ENCODE data around the gene SOX8.

The SOX8 gene

DNA sequence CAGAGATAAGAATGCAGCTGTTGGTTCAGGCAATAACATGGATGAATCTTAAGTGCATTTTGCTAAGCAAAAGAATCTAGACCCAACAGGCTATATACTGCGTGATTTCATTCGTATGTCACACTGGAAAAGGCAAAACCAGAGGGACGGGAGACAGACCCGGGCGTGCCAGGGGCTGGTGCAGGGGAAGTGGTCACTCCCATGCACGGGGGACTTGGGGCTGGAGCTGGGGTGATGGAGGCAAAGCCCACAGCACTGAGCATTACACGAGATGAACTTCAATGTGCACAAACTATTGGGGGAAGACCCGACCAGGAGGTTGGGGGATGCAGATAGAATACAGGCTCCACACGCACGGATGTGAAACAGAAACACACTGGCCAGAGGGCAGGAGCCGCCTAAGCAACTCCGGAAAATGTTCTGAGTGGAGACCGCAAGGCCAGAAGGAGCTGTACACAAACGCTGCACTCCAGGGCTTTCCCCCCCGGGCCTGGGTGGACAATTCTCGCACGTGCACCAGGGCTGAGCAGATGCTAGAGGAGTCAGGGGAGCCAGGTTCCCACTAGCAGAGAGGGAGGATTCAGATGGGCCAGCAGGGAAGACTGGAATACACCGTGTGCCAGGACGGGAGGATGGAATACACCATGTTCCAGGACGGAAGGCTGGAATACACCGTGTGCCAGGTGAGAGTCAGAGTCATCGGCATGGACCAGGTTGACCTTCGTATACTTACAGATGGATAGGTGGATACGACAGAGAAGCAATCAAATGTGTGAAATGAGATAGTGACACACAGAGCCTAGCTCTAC, 22.1 kb upstream of the SOX8 start:
- DNase-seq: no peak

DNA sequence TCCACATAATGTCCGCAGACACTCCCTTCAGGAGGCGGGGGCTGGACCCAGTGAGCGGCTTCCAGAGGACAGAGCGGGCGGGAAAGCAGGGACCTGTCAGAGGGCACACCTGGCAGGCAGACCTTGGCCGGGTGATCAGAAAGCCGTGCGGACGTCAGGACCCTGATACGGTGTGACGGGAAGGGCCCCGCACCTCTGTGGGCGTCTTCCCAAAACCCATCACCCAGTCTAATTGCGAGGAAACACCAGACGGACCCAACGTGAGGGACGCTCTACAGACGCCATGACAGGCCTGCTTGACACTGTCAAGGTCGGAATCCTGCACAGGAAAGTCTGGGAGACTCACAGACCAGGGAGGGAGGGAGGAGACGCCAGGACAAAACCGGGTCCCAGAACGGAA, 19.2 kb upstream of the SOX8 start:
- DNase-seq: no peak

DNA sequence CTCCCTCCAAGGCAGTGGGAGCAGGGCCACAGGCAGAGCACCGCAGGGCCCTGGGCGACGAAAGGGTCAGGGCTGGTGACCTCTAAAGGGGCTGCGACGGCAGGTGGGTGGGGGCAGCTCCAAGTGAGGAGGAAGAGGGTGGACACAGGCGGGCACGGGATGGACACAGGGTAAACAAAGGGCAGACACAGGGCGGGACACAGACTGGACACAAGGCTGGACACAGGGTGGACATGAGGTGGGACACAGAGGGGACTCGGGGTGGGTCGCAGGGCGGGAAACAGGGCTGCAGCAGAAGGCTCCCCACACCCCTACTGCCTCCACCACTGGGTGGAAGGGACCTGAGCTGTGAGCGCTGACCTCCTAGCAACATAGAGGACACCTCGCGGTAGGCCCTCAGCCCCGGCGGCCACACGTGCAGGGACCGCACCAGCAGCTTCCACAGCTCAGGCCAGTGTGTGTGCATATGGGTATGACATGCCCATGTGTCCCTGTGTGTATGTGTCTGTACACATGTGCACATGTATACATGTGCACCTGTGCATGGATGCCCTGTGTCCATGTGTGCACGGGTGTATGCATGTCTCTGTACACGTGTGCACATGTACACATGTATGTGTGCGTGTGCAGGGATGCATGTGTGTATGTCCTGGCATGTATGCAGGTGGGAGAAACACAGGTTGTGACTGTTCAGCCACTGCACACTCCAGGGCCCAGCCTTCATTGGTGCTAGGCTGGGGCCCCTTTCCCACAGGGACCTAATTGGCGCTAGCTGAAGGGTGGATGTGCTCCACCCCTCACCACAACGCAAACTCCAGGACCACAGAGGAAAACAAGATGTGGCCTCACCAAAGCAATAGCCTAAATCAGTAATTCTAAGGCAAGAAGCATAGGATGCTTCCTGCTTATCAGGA, 18.4 kb upstream of the SOX8 start:
- no peak for DNase-seq

DNA sequence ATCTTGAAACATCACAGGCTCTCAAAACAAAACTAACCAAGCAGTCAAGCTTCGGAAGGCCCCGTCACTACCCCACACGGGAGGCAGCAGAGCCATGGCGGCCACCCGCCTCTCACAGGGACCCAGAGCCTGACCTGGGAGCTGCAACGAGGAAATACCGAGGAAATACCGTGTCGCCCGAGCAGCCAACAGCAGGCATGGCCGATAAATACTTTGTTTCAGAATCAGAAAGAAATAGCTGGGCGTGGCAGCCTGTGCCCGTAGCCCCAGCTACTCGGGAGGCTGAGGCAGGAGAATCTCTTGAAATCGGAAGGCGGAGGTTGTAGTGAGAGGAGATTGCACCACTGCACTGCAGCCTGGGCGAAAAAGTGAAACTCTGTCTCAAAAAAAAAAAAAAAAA, 17.7 kb upstream of the SOX8 start:
- no peak for DNase-seq

DNA sequence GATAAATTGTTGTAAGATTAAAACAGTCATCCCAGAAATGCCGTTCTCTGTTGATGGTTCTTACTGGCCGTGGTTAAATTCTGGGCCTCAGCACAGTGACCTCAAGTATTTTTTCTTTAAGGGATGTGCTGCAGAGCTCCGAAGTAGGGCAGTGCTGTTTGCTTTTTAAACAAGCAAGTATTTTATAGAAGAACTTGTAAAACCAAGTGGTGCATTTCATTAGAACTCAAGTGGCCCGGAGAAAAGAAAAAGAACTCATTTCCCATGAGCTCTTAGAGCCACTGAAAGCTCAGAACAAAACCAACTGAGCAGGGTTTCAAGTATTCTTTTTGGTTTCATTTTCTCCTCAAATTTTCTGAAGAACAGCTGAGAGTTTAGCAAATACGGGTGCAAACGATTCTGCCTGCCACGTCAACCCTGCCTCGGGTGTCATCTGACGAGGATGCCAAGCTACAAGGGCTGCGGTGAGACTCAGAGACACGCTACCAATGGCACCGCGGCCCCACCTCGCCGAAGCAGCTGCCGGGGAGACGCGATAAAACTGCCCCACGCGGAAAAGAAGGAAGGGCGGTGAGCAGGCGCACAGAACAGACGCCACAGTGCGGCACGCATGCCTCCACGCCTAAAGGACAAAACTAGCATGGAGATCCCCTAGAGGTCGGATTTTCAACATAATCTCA, 17.1 kb upstream of the SOX8 start:
- DNase-seq: peak in 3 of 4 experiments; percentile 23 to 57 (median 42)

DNA sequence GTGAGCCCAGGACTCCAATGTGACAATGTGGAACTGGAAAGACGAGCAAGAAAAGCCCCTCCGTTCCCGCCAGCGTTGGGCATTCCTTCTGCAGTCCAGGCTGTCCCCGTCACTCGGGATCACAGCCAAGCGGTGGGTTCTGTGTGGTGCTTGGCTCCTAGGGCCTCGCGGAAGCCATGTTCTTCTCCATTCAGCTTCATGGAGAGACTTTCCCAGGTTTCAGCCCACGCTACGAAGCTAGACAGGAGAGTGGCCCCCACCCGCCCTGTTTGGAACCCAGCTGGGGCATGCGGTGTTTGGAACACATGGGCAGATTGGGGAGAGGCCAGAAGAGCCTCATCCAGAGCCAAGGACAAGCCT, 16.6 kb upstream of the SOX8 start:
- DNase-seq: no peak

DNA sequence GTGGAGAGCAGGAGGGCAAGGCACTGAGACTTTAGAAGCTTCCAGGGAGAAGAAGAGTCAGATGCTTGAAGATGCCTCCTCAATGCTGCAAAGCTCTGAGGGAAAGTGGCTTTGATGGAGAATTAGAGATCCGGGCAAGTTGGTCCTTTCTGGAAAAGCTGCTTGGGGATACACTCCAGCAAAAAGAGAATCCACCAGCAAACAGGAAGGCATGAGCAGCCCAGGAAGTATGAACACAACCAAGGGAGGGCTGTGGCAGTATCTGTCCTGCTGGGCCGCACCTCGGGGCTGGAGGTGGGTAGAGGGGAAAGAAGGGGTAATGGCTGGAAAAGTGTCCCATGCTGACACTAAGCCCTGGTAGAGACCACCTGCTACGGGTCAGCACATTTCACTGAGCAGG, 16.1 kb upstream of the SOX8 start:
- DNase-seq: no peak

DNA sequence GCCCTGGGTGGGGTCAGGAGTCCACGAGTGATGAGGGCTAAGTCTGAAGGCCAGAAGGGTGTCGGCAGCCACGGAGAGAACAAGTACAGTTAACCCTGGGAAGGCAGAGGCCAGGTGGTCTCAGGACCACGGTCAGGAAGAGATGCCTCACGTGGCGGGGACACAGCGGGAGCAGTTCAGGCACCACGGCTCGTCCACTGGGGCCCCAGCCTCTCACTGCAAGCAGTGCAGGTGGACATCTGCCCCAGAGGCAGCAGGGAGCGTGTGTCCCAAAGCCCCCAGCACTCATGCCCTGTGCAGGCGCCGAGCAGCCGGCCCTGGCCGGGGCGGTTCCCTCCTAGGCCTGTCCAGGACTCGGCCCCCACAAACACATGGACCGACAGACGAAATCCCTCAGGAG, 15.5 kb upstream of the SOX8 start:
- DNase-seq: no peak

DNA sequence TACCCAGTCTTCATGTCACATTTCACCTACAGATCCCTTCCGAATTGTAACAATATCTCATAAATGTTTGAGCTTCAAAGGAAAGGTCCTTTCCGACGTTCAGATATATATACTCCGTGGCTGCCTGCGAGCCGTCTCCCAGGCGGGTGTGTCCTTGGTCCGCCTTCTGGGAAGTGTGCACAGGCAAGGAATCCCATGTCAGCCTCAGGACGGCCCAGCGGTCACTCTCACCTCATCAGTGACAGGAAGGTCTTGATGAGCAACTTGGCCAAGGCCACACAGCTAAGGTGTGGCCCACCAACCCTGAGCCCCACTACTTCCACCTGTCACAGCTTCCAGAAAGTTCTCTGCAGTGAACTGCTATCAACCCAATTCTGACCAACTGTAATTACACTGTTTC, 15.1 kb upstream of the SOX8 start:
- DNase-seq: no peak

DNA sequence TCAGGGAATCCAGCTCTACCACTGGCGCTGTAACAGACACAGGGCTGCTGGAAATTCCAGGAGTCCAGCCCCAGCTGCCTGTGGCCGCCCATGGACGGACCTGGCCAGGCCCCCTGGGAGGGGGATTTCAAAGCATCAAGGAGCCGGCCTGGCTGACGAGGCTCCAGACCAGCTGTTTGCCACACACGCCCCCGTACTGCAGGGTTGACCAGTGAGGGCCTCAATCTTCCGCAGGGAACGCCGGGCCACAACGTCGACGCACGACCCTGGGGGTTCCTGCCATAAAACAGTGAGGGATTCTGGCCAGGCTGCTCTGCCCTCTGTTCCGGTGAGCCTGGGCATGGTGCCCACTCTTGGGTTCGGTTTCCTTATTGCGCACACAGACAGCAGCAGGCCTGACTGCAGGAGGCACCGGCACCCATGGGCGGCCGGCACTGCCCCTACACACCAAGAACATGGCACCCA, 14.5 kb upstream of the SOX8 start:
- DNase-seq: no peak

DNA sequence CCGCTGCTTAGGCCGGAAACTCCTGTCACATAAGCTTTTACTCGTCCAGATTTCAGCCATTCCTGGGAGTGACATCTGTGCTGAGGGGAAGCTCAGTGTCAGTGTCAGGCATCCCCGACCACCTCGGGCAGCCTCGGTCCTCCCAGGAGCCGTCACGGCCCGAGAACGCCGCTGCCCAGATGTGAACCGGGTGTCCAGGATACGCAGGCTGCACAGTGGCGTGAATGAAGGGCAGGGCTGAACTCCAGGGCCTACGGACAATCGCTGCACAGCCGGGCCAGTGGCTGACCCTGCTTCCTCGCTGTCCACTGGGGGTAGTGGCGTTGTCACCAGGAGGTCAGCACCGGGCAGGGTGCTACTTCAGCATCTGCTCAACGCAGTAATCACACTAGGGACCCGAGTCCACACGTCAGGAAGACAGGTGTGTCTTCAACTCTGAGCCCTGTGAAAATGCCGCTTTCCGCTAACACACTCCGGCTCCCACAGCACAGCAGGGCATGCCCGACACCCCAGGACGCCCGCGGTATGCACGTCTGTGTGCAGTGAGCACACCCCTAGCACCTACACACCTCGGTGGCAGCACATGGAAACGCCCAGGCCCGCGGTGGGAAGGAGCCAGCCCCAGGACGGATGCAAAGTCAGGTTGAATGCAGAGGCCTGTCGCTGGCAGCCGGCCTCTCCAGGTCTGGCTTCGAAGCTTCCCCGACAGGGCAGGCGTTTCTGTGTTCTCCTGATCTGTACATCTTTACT, 13.8 kb upstream of the SOX8 start:
- no peak for DNase-seq

DNA sequence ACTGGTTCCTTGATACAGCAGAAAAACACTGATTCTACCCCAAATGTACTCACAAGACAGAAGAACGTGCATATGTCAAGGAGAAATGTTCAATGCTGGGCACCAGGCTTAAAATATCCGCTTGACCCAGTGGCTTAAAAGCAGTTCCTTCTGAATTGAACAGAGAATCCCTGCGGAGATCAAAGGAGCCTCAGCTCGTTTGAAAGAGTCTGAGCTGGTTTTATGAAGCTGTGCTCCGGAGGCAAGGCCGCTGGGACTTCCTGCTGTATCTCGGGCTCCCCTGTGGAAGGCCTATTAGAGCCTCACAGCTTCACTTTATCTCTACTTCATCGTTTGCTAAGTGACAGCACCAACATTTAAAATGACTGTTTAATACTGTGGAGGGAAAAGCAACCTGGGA, 12.9 kb upstream of the SOX8 start:
- no peak for DNase-seq

DNA sequence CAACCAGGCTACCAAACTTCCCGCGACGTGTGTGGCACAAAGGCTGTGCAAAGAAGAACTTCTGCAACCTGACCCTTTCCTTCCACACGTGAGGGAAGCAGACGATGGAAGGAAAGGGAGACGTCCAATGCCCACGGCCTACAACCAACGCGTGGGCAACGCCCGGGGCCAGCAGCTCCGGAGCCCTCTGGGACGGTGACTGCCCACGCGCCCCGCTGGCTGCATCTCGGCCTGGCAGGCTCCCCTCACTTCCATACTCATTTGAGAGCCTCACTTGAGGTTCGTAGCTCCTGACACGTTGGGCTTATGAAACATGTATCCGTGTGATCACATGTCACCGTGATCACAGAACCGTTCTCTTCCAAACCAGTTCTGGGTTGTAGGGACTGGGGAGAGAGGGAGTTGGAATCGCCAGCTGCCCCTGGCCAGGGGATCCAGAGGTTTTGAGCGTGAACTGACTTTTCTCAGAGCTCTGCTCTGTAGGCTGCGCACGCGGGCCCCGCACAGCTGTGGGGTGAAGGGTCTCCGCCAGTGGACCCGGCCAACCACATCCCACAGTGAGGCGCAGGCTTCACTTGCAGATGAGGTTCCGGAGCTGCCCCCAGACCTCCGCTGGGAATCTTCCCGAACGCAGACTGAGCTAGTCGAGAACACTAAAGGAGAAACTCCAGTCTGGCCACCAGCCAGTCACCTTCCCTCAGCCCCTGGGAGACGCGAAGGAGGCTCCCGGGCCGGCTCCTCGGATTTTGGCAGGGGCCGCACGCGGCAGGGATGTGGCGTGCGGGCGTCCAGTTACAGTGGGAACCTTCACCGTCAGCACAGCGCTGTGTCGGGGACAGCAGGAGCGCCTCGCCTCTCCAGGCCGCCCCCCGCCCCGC, 11.8 kb upstream of the SOX8 start:
- DNase-seq: no peak

DNA sequence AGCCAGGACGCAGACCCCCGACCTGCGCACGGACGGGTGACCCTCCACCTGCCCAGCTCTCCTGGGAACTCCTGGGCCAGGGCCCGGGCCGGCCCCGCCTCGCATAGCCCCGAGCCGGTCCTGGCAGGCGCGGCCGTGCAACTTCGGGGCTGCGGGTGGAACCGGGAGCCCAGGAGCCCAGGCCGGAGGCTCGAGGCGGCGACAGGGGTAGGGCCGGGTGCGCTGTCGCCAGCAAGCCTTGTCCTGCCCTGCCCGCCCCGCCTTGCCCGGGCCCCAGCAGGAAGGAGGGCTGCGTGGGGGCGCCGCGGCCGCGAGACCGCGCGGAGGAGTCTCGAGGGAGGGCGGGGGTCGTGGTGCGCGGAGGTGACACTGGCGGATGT, 11.2 kb upstream of the SOX8 start:
- DNase-seq: no peak

DNA sequence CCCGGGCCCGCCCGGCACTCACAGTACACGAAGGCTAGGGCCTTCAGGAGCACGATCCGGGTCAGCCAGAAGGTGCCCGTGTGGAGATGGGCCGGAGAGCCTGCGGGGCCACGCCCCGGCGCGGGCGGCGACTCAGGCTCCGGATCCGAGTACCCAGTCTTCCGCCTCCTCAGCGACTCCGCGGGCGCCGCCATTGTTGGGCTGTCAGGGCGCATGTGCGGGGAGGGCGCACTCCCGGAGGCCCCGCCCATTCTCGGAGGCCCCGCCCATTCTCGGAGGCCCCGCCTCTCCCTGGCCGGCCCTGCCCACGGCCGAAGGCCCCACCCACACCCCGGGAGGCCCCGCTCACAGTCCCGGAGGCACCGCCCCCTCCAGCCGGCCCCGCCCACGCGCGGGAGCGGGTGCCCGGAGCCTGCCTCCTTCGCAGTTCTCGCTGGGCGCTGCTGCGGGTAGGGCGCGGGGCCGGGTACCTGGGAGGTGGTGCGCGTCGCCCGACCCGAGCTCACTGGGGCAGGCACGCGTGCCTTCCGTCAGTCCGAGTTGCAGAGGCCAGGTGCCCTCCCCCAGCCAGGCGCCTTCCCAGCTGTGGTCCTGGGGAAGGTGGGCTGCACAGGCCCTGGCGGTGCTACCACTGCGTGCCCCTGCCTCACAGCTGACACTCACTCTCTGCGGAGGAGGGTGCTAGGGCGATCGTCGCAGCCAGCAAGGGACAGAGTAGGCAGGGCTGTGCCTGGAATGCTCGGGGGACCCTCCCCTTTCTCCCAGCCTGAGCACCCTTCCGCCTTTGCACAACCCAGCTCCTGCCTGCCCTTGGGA, 10.6 kb upstream of the SOX8 start, which contains the start of gene LMF1:
LMF1 (minus strand) TSS at position 219 of the 816 bp plus-strand sequence; CDS start at position 215, 4 bp downstream.
- peak; percentile 95 to 98 (median 98) for DNase-seq

DNA sequence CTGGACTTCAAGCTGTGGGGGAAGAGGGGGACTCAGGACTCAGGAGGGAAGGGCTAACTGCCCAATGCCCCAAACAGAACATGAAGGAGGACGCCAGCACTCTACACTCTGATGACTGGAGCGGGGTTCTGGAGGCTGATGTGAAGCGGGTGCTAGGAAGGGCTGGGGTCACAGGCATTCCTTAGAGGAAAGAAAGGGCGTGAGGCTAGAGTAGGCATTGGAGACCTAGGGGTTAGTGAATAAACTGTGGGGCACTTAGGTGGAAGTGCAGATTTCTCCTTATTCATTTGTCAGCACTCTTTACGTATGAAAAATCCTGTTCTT, 10.0 kb upstream of the SOX8 start:
- no peak for DNase-seq

DNA sequence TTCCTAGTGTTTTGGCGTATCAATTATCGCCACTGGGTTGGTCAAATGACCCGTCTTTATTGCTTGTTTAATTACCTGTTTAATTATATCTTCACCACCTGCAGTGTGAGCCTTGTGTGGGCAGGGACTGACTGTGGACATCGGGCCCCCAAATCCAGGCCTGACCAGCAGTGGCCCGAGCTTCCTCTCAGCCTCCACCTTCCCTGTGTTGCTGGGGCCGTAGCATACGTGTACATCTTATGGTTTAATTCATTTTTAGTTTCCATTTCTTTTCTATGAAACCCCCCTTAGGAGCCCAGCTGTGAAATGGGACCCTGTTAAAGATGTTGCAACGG, 9.6 kb upstream of the SOX8 start:
- DNase-seq: no peak

DNA sequence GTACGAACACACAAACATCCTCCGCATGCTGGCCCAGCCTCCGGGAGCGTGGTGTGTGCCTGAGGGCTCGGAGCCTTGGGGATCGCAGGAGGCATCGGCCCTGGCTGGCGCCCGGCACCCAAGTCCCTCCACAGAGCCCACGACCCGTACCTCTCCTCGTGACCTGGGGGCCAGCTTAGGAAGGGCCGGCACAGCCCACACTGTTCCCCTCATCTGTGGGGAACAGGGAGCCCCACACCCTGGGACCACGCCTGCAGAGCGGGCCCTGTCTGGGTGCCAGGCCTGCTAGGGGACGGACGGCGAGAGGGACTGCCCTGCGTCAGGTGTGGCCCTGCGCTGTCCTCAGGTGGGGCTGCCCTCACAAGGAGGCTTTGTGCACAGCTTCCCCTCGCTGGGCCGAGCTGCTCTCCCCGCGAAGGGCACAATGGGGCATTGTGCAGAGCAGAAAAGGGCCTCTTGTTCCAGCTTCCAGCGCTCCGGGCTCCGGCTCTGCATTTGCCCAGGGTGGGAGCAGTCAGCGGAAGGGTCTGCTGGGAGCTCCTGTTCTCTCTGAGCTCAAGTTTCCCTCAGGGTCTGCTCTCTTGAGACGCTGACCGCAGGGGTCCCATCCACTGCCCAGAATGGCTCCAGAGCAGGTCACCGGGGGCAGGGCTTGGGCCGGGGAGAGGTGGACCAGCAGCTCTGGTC, 9.1 kb upstream of the SOX8 start:
- DNase-seq: no peak

DNA sequence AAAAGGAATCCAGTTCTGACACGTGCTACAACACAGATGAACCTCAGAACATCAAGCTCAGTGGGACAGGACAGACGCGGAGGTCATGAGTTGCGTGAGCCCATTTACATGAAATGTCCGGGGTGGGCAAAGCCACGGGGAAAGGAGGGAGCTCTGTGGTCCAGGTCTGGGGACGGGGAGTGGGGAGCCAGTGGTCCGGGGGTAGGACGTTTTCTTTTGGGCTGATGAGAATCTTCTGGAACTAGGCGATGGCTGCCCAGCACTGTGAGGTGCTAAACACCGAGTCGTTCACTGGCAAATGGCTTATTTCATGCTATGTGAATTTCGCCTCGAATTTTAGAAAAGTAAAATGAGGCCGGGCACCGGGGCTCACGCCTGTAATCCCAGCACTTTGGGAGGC, 8.2 kb upstream of the SOX8 start:
- DNase-seq: no peak

DNA sequence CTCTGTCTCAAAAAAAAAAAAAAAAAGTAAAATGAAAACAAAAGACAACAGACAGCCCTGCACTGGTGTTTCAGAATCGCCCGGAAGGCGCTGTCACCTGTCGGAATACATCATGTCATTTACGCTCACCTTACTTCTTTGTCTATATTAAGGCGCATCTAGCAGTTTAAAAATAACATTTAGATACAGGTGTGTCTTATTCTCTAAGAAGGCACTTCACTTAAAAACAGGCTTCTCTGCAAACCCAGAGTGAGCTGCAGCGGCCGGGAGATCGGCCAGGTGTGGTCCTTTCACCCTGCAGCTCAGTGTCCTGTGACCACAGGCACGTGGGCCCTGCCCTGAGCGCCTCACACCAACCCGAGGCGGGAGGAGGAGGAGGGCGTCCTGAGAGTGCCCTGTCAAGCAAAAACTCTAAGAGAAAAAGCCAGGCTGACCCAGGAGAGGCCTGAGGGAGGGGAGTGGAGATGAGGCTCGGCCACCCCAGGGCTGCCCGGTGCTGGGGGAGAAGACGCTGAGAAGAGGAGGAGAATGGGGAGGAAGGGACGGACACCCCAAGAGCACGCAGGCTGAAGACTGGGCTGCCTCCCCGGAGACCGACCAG, 7.5 kb upstream of the SOX8 start:
- no peak for DNase-seq

All from activated CD4-positive, CD25-positive, alpha-beta regulatory T cell (primary cell).